HepG2 (cell line): ENCODE results near the gene GTF2H4. TPM values are rescaled to one million over a fixed set of nuclear protein-coding genes. Genes with fewer than 3 reads are reported as not detected.

ENCODE experiments used
- DRAP1 ChIP-seq: IDR thresholded peaks from 2 replicates; pipeline ENCODE4 v1.6.1; 2016; ENCODE audit warnings: missing genetic modification reagents, missing compliant biosample characterization
- GTF2F1 ChIP-seq: fragments of 150-350 bp; IDR thresholded peaks from 2 replicates; pipeline ENCODE4 v1.6.1; 2014; ENCODE audit warnings: low read length
- KDM1A ChIP-seq: IDR thresholded peaks from 2 replicates; pipeline ENCODE4 v1.6.1; 2016; ENCODE audit warnings: missing compliant biosample characterization
- MAF1 ChIP-seq: sonication (generic); formaldehyde crosslinking; IDR thresholded peaks from 2 replicates; pipeline ENCODE4 v1.5.0; 2020; ENCODE audit warnings: missing genetic modification reagents, borderline replicate concordance
- NR2C2 ChIP-seq: sonication (generic); formaldehyde crosslinking; IDR thresholded peaks from 2 replicates; pipeline ENCODE4 v1.4.0; 2020; ENCODE audit warnings: missing genetic modification reagents, mild to moderate bottlenecking, moderate library complexity, borderline replicate concordance
- POLR2AphosphoS2 ChIP-seq: IDR thresholded peaks from 2 replicates; pipeline ENCODE4 v1.6.1; 2011; ENCODE audit warnings: low read depth, low read length, improper control_type of control experiment
- PRDM15 ChIP-seq: sonication (generic); formaldehyde crosslinking; IDR thresholded peaks from 2 replicates; pipeline ENCODE4 v1.4.0; 2020; ENCODE audit warnings: missing genetic modification reagents
- PRDM4 ChIP-seq: sonication (generic); formaldehyde crosslinking; IDR thresholded peaks from 2 replicates; pipeline ENCODE4 v1.9.0; 2021; ENCODE audit warnings: missing genetic modification reagents, borderline replicate concordance
- SYNCRIP ChIP-seq: fragments of 200-400 bp; formaldehyde crosslinking; IDR thresholded peaks from 2 replicates; pipeline ENCODE4 v1.6.1; 2018; ENCODE audit warnings: mild to moderate bottlenecking, low read depth, low read length; ENCODE audit not compliant: insufficient read depth
- ZBTB46 ChIP-seq: sonication (generic); formaldehyde crosslinking; IDR thresholded peaks from 2 replicates; pipeline ENCODE4 v1.4.0; 2020; ENCODE audit warnings: mild to moderate bottlenecking, missing genetic modification reagents, borderline replicate concordance
- ZNF180 ChIP-seq: sonication (generic); formaldehyde crosslinking; IDR thresholded peaks from 2 replicates; pipeline ENCODE4 v1.4.0; 2020; ENCODE audit warnings: low read depth, missing genetic modification reagents, borderline replicate concordance
- ZNF207 ChIP-seq: fragments of 450-650 bp; IDR thresholded peaks from 2 replicates; pipeline ENCODE4 v1.6.1; 2016; ENCODE audit warnings: antibody characterized with exemption, borderline replicate concordance
- ZNF232 ChIP-seq: sonication (generic); formaldehyde crosslinking; IDR thresholded peaks from 2 replicates; pipeline ENCODE4 v1.4.0; 2020; ENCODE audit warnings: missing genetic modification reagents, borderline replicate concordance
- ZNF512B ChIP-seq: sonication (generic); formaldehyde crosslinking; IDR thresholded peaks from 2 replicates; pipeline ENCODE4 v1.5.1; 2020; ENCODE audit warnings: missing genetic modification reagents, mild to moderate bottlenecking, borderline replicate concordance
- ZNF780A ChIP-seq: sonication (generic); formaldehyde crosslinking; IDR thresholded peaks from 2 replicates; pipeline ENCODE4 v1.8.0; 2022; ENCODE audit warnings: mild to moderate bottlenecking, missing genetic modification reagents, moderate library complexity
- polyA plus RNA-seq, 8 experiments: library from polyadenylated mRNA; depleted of rRNA in 3 of 8; stranded (reverse) in 7 of 8; unstranded in 1 of 8; fragments of >200 nt; fragmentation: Illumina TruSeq in 4 of 8; extraction: Trizol in 4 of 8; gene quantifications; 2 replicates each; pipeline versions ENCODE4 v1.2.1 to v1.2.3, GENCODE V29; 2011 to 2016; ENCODE audit warnings: low read depth in 4 of 8, missing spikeins in 1 of 8, mixed read lengths in 1 of 8; ENCODE audit not compliant: insufficient read depth in 1 of 8
- total RNA-seq, 5 experiments: library from RNA; depleted of rRNA; stranded (reverse); fragments of >200 nt; fragmentation: Illumina TruSeq; extraction: Trizol; gene quantifications; 2 replicates each; pipeline ENCODE4 v1.2.3, GENCODE V29; 2016; ENCODE audit warnings: low read depth in 1 of 5

The GTF2H4 gene
- total and polyA plus RNA-seq, 2 of the 13 experiments (the other 11 are each of a cell fraction or from before 2014, with no cell fraction given), result 15.9 to 49.3 TPM

- TF ChIP-seq PRDM4, result 0 out of 2 replicates have a peak, but pooled peaks have one; percentile 69
- peak; percentile 82 for TF ChIP-seq ZNF512B (CRISPR knock-in tag)
- TF ChIP-seq POLR2AphosphoS2, result no peak
- no peak for TF ChIP-seq GTF2F1
- peak; percentile 89 for TF ChIP-seq PRDM15 (CRISPR knock-in tag)
- 0 out of 2 replicates have a peak, but pooled peaks have one; percentile 84 for TF ChIP-seq ZNF180 (CRISPR knock-in tag)
- no peak for TF ChIP-seq ZNF207
- 0 out of 2 replicates have a peak, but pooled peaks have one; percentile 49 for TF ChIP-seq NR2C2
- TF ChIP-seq ZNF780A, result peak; percentile 92
- TF ChIP-seq MAF1 (CRISPR knock-in tag), result peak; percentile 86
- TF ChIP-seq KDM1A, result no peak
- no peak for TF ChIP-seq SYNCRIP
- TF ChIP-seq ZNF232 (CRISPR knock-in tag), result peak; percentile 97
- no peak for TF ChIP-seq ZBTB46 (CRISPR knock-in tag)
- peak; percentile 85 for TF ChIP-seq DRAP1 (CRISPR knock-in tag)
Measured at GRCh38 chr6:30914076-30914853, 6.3 kb downstream of the GTF2H4 start, which contains the start of gene VARS2 (continued).
